ENCODE measurements around the gene SIGLEC7.

Gene SIGLEC7

DNA sequence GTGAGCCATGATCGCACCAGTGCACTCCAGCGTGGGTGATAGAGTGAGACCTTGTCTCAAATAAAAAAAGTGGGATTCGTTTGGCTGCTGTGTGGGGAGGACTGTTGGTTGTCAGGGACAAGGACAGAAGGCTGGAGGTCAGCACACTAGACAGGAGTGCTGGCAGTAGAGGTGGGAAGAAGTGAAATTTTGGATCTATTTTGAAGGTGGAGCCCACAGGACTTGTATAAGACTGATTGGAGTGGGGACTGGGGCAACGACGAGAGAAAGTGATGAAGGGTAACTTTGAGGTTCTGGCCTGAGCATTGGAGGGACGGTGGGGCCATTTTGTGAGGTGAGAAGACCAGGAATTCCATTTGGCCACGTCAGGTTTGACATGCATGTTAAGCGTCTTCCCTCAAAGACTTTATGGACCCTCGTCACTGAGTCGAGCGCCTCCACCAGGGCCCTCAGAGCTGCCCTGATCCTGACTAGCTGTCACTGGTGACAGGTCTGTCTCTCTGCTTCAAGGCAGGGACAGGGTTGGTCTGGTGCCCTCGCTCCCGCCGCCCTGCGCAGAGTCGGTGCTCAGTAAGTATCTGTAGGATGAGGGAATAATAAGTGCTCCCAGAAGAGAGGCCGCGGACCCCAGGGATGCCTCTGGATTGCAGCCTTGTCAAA lies 34.6 kb upstream of the SIGLEC7 start:
- H3K4me3 ChIP-seq (ENCODE audit: control insufficient read depth in 1 of 7, extremely low read depth in 1 of 7, insufficient read depth in 4 of 7, low read depth in 2 of 7, low read length in 6 of 7): peak overlapping the region; percentile 40 to 95 (median 89)
- CTCF ChIA-PET: no interaction called here
- H3K27ac ChIP-seq (ENCODE audit: insufficient read depth in 1 of 2, low read depth in 1 of 2, low read length in 2 of 2, poor library complexity in 1 of 2, severe bottlenecking in 2 of 2): peak overlapping the region in 1 of 2 experiments; percentile 81
- 33% methylated on average over 18 of the region's 18 CpGs for WGBS (ENCODE audit: insufficient coverage)
- H3K27me3 ChIP-seq (replicated peaks in 2 of 5; ENCODE audit: control insufficient read depth in 4 of 5, insufficient read depth in 5 of 5, low read length in 4 of 5): peaks cover 0 to 3% (median 0%) of the 10 kb centered on the region in 5 experiments
- peak; percentile 25 to 38 (median 33) for DNase-seq
- H3K36me3 ChIP-seq (ENCODE audit: control insufficient read depth in 4 of 4, insufficient read depth in 4 of 4, low read length in 3 of 4): peaks cover 0 to 26% (median 17%) of the 10 kb centered on the region in 4 experiments
- POLR2A ChIA-PET: no interaction called here
- H3K9me3 ChIP-seq (ENCODE audit: control extremely low read depth in 1 of 5, control insufficient read depth in 4 of 5, insufficient read depth in 2 of 5, low read depth in 1 of 5, low read length in 4 of 5): no peaks in the 10 kb centered on the region
- H3K4me1 ChIP-seq (ENCODE audit: control extremely low read depth in 1 of 4, control insufficient read depth in 4 of 4, insufficient read depth in 4 of 4, low read length in 3 of 4): peaks cover 0 to 18% (median 11%) of the 10 kb centered on the region in 4 experiments

DNA sequence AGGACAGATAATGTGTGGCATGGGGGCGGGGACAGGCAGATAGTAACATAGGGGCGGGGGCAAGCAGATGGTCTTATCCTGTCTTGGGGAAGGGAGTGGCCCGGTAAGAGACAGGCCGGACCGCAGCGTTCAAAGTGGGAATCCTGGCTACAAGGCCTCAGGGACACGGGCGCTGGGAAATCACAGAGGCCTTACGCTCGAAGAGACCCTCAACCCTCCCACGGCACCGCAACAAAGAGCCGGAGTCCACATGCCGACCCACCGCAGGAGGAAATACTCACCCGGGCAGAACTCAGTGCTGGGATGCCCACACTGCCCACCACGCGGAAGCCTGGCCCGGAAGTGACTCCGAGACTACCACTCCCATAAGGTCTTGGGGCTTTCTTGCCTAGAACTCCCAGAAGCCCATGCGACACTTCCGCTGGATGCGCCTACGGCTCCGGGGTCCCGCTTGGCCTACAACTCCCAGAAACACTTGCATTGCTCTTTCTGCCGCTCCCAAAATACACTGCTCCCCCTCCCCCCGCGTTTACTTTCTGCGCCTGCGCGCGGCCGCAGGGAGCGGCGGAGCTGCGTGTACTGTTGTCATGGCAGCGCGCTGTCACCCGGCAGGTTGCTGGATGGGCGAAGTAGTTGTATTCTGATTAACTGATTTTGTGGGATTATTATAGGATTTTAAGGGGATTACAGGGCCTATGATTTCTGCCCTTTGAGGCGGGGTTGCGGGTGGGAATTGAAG lies 33.9 kb upstream of the SIGLEC7 start, which contains the start of gene CTU1:
TSS of gene CTU1 (minus strand) at position 344 of the 739 bp plus-strand sequence. CDS start 3,840 bp downstream, outside the sequence.
- CTCF ChIA-PET: no interaction called here
- Histone ChIP-seq H3K27ac (ENCODE audit: insufficient read depth in 1 of 2, low read depth in 1 of 2, low read length in 2 of 2, poor library complexity in 1 of 2, severe bottlenecking in 2 of 2) (peak within 1 kb of the TSS in 1 of 2 experiments; percentile 81), H3K36me3 (ENCODE audit: control insufficient read depth in 4 of 4, insufficient read depth in 4 of 4, low read length in 3 of 4) (peaks cover 0 to 19% (median 12%) of the 10 kb centered on the region in 4 experiments), H3K4me1 (ENCODE audit: control extremely low read depth in 1 of 4, control insufficient read depth in 4 of 4, insufficient read depth in 4 of 4, low read length in 3 of 4) (peaks cover 0 to 23% (median 13%) of the 10 kb centered on the region in 4 experiments), H3K27me3 (replicated peaks in 2 of 5; ENCODE audit: control insufficient read depth in 4 of 5, insufficient read depth in 5 of 5, low read length in 4 of 5) (peaks cover 0 to 3% (median 0%) of the 10 kb centered on the region in 5 experiments), H3K4me3 (ENCODE audit: control insufficient read depth in 1 of 7, extremely low read depth in 1 of 7, insufficient read depth in 4 of 7, low read depth in 2 of 7, low read length in 6 of 7) (peak within 1 kb of the TSS; percentile 40 to 95 (median 89)), H3K9me3 (ENCODE audit: control extremely low read depth in 1 of 5, control insufficient read depth in 4 of 5, insufficient read depth in 2 of 5, low read depth in 1 of 5, low read length in 4 of 5) (no peaks in the 10 kb centered on the region)
- peak; percentile 99 to 100 (median 100) for DNase-seq
- WGBS (ENCODE audit: insufficient coverage): 0% methylated on average over 26 of the region's 43 CpGs
- POLR2A ChIA-PET: no interaction called here

GRCh38 chr19:51108805-51109146 lies 33.3 kb upstream of the SIGLEC7 start:
- H3K9me3 ChIP-seq (ENCODE audit: control extremely low read depth in 1 of 5, control insufficient read depth in 4 of 5, insufficient read depth in 2 of 5, low read depth in 1 of 5, low read length in 4 of 5): no peaks in the 10 kb centered on the region
- ChIA-PET CTCF (no interaction called here), POLR2A (no interaction called here)
- 4% methylated on average over 15 of the region's 15 CpGs for WGBS (ENCODE audit: insufficient coverage)
- peaks cover 0 to 3% (median 0%) of the 10 kb centered on the region in 5 experiments for H3K27me3 ChIP-seq (replicated peaks in 2 of 5; ENCODE audit: control insufficient read depth in 4 of 5, insufficient read depth in 5 of 5, low read length in 4 of 5)
- H3K4me3 ChIP-seq (ENCODE audit: control insufficient read depth in 1 of 7, extremely low read depth in 1 of 7, insufficient read depth in 4 of 7, low read depth in 2 of 7, low read length in 6 of 7): peak overlapping the region; percentile 40 to 95 (median 89)
- peaks cover 0 to 15% (median 9%) of the 10 kb centered on the region in 4 experiments for H3K36me3 ChIP-seq (ENCODE audit: control insufficient read depth in 4 of 4, insufficient read depth in 4 of 4, low read length in 3 of 4)
- H3K4me1 ChIP-seq (ENCODE audit: control extremely low read depth in 1 of 4, control insufficient read depth in 4 of 4, insufficient read depth in 4 of 4, low read length in 3 of 4): peaks cover 0 to 25% (median 13%) of the 10 kb centered on the region in 4 experiments
- peak overlapping the region in 1 of 2 experiments; percentile 81 for H3K27ac ChIP-seq (ENCODE audit: insufficient read depth in 1 of 2, low read depth in 1 of 2, low read length in 2 of 2, poor library complexity in 1 of 2, severe bottlenecking in 2 of 2)
- no peak for DNase-seq

DNA sequence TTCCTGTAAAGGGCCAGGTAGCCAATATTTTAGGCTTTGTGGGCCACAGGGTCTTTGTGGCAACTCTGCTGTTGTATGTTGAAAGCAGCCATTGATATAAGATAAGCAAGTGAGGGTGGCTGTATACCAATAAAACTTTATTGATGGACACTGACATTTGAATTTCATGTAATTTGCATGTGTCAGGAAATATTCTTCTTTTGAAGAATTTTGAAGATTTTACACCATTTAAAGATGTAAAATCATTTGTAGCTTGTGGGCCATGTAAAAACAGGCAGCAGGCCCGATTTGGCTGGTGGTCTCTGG lies 31.5 kb upstream of the SIGLEC7 start:
- ChIA-PET CTCF (interaction anchor here (1.0 to 3.7 kb wide), 3 partner anchors 9 to 24 kb away, joined by 3 to 15 read pairs (median 5); no protein-coding TSS in a partner anchor), POLR2A (no interaction called here)
- Histone ChIP-seq H3K9me3 (ENCODE audit: control extremely low read depth in 1 of 5, control insufficient read depth in 4 of 5, insufficient read depth in 2 of 5, low read depth in 1 of 5, low read length in 4 of 5) (no peaks in the 10 kb centered on the region), H3K4me3 (ENCODE audit: control insufficient read depth in 1 of 7, extremely low read depth in 1 of 7, insufficient read depth in 4 of 7, low read depth in 2 of 7, low read length in 6 of 7) (no peak overlapping the region), H3K27ac (ENCODE audit: insufficient read depth in 1 of 2, low read depth in 1 of 2, low read length in 2 of 2, poor library complexity in 1 of 2, severe bottlenecking in 2 of 2) (no peak overlapping the region), H3K36me3 (ENCODE audit: control insufficient read depth in 4 of 4, insufficient read depth in 4 of 4, low read length in 3 of 4) (peaks cover 0 to 3% (median 0%) of the 10 kb centered on the region in 4 experiments), H3K4me1 (ENCODE audit: control extremely low read depth in 1 of 4, control insufficient read depth in 4 of 4, insufficient read depth in 4 of 4, low read length in 3 of 4) (peaks cover 2 to 25% (median 15%) of the 10 kb centered on the region in 4 experiments), H3K27me3 (replicated peaks in 2 of 5; ENCODE audit: control insufficient read depth in 4 of 5, insufficient read depth in 5 of 5, low read length in 4 of 5) (peaks cover 0 to 3% (median 0%) of the 10 kb centered on the region in 5 experiments)
- no peak for DNase-seq
- 89% methylated on average over 1 of the region's 1 CpG for WGBS (ENCODE audit: insufficient coverage)

GRCh38 chr19:51111606-51112005 lies 30.5 kb upstream of the SIGLEC7 start:
- DNase-seq: no peak
- Histone ChIP-seq H3K27me3 (replicated peaks in 2 of 5; ENCODE audit: control insufficient read depth in 4 of 5, insufficient read depth in 5 of 5, low read length in 4 of 5) (peaks cover 0 to 3% (median 0%) of the 10 kb centered on the region in 5 experiments), H3K27ac (ENCODE audit: insufficient read depth in 1 of 2, low read depth in 1 of 2, low read length in 2 of 2, poor library complexity in 1 of 2, severe bottlenecking in 2 of 2) (no peak overlapping the region), H3K36me3 (ENCODE audit: control insufficient read depth in 4 of 4, insufficient read depth in 4 of 4, low read length in 3 of 4) (no peaks in the 10 kb centered on the region), H3K4me1 (ENCODE audit: control extremely low read depth in 1 of 4, control insufficient read depth in 4 of 4, insufficient read depth in 4 of 4, low read length in 3 of 4) (peaks cover 2 to 25% (median 15%) of the 10 kb centered on the region in 4 experiments), H3K4me3 (ENCODE audit: control insufficient read depth in 1 of 7, extremely low read depth in 1 of 7, insufficient read depth in 4 of 7, low read depth in 2 of 7, low read length in 6 of 7) (no peak overlapping the region), H3K9me3 (ENCODE audit: control extremely low read depth in 1 of 5, control insufficient read depth in 4 of 5, insufficient read depth in 2 of 5, low read depth in 1 of 5, low read length in 4 of 5) (no peaks in the 10 kb centered on the region)
- ChIA-PET POLR2A (no interaction called here), CTCF (interaction anchor here (0.8 to 3.7 kb wide), 5 partner anchors 10 to 46 kb away, joined by 3 to 15 read pairs (median 6); no protein-coding TSS in a partner anchor)
- 65% methylated on average over 5 of the region's 6 CpGs for WGBS (ENCODE audit: insufficient coverage)

GRCh38 chr19:51114087-51114729 lies 27.9 kb upstream of the SIGLEC7 start:
- DNase-seq: peak in 2 of 3 donors; percentile 47 to 49
- no peak overlapping the region for H3K4me3 ChIP-seq (ENCODE audit: control insufficient read depth in 1 of 7, extremely low read depth in 1 of 7, insufficient read depth in 4 of 7, low read depth in 2 of 7, low read length in 6 of 7)

More at GRCh38 chr19:51114087-51114729, 27.9 kb upstream of the SIGLEC7 start:
- Histone ChIP-seq H3K9me3 (ENCODE audit: control extremely low read depth in 1 of 5, control insufficient read depth in 4 of 5, insufficient read depth in 2 of 5, low read depth in 1 of 5, low read length in 4 of 5) (no peaks in the 10 kb centered on the region), H3K27ac (ENCODE audit: insufficient read depth in 1 of 2, low read depth in 1 of 2, low read length in 2 of 2, poor library complexity in 1 of 2, severe bottlenecking in 2 of 2) (no peak overlapping the region), H3K27me3 (replicated peaks in 2 of 5; ENCODE audit: control insufficient read depth in 4 of 5, insufficient read depth in 5 of 5, low read length in 4 of 5) (peaks cover 0 to 3% (median 0%) of the 10 kb centered on the region in 5 experiments), H3K4me1 (ENCODE audit: control extremely low read depth in 1 of 4, control insufficient read depth in 4 of 4, insufficient read depth in 4 of 4, low read length in 3 of 4) (peaks cover 2 to 11% (median 5%) of the 10 kb centered on the region in 4 experiments), H3K36me3 (ENCODE audit: control insufficient read depth in 4 of 4, insufficient read depth in 4 of 4, low read length in 3 of 4) (no peaks in the 10 kb centered on the region)
- WGBS (ENCODE audit: insufficient coverage): 93% methylated on average over 5 of the region's 6 CpGs
- POLR2A ChIA-PET: no interaction called here
- CTCF ChIA-PET: interaction anchor here (0.8 to 1.2 kb wide), 2 partner anchors 14 to 21 kb away, joined by 3 to 5 read pairs; no protein-coding TSS in a partner anchor
